Skin of body (tissue), 2 donors: ENCODE results near the gene KRTAP29-1. TPM values are rescaled to one million over a fixed set of nuclear protein-coding genes. Genes with fewer than 3 reads are reported as not detected.

Experiments used
- small RNA-seq: library from RNA; depleted of rRNA; stranded (forward); fragments of <200 nt; gene quantifications from one replicate; pipeline ENCODE3, GENCODE V24; 2014; ENCODE audit warnings: low replicate concordance
- total RNA-seq: library from RNA; depleted of rRNA; stranded (reverse); fragments of >200 nt; gene quantifications from one replicate; pipeline ENCODE4 v1.2.3, GENCODE V29; 2014

Gene KRTAP29-1
- total RNA-seq, 1 donor from 2014 or later: 0.39 TPM

Small RNA genes within 50 kb of the gene (small RNA-seq; reads per million reads assigned to genes)
- gene KRTAP9-10P: not detected

Other genes starting within 250 kb of the KRTAP29-1 start
- gene KRTAP2-2, start 247.6 kb downstream of the KRTAP29-1 start, total RNA-seq: 6.5 TPM
- gene KRTAP2-3, start 242.7 kb downstream of the KRTAP29-1 start, total RNA-seq: 0.30 TPM
- 3.3 TPM for gene KRTAP2-4, start 237.0 kb downstream of the KRTAP29-1 start, total RNA-seq
- gene KRTAP4-7, start 218.7 kb downstream of the KRTAP29-1 start, total RNA-seq: 11.4 TPM
- 3.1 TPM for gene KRTAP4-8, start 204.7 kb downstream of the KRTAP29-1 start, total RNA-seq
- gene KRTAP4-16, start 200.6 kb downstream of the KRTAP29-1 start, total RNA-seq: not detected
- gene KRTAP4-9, start 197.5 kb downstream of the KRTAP29-1 start, total RNA-seq: 5.2 TPM
- 0.79 TPM for gene KRTAP4-11, start 184.5 kb downstream of the KRTAP29-1 start, total RNA-seq
- 0.89 TPM for gene KRTAP4-12, start 178.7 kb downstream of the KRTAP29-1 start, total RNA-seq
- 4.0 TPM for gene KRTAP4-6, start 162.3 kb downstream of the KRTAP29-1 start, total RNA-seq
- gene KRTAP4-5, start 153.0 kb downstream of the KRTAP29-1 start, total RNA-seq: 1.3 TPM
- 2.2 TPM for gene KRTAP4-4, start 142.1 kb downstream of the KRTAP29-1 start, total RNA-seq
- gene KRTAP4-3, start 134.6 kb downstream of the KRTAP29-1 start, total RNA-seq: 2.0 TPM
- 1.1 TPM for gene KRTAP4-2, start 124.6 kb downstream of the KRTAP29-1 start, total RNA-seq
- 3.6 TPM for gene KRTAP4-1, start 117.9 kb downstream of the KRTAP29-1 start, total RNA-seq
- not detected for gene KRTAP9-1, start 113.0 kb downstream of the KRTAP29-1 start, total RNA-seq
- gene KRTAP9-2, start 76.2 kb downstream of the KRTAP29-1 start, total RNA-seq: 6.3 TPM
- gene KRTAP9-3, start 70.4 kb downstream of the KRTAP29-1 start, total RNA-seq: 7.3 TPM
- 8.5 TPM for gene KRTAP9-8, start 64.9 kb downstream of the KRTAP29-1 start, total RNA-seq
- gene KRTAP9-4, start 53.2 kb downstream of the KRTAP29-1 start, total RNA-seq: 6.5 TPM
- 2.6 TPM for gene KRTAP9-9, start 47.5 kb downstream of the KRTAP29-1 start, total RNA-seq
- gene KRTAP9-6, start 37.5 kb downstream of the KRTAP29-1 start, total RNA-seq: not detected
- gene KRTAP9-7, start 27.2 kb downstream of the KRTAP29-1 start, total RNA-seq: not detected
- 4.5 TPM for gene KRTAP16-1, start 6.5 kb upstream of the KRTAP29-1 start, total RNA-seq
- 7.9 TPM for gene KRTAP17-1, start 12.9 kb upstream of the KRTAP29-1 start, total RNA-seq
- 22.0 TPM for gene KRT33A, start 48.0 kb upstream of the KRTAP29-1 start, total RNA-seq
- gene KRT33B, start 67.0 kb upstream of the KRTAP29-1 start, total RNA-seq: 7.7 TPM
- 19.5 TPM for gene KRT34, start 79.5 kb upstream of the KRTAP29-1 start, total RNA-seq
- gene KRT31, start 94.8 kb upstream of the KRTAP29-1 start, total RNA-seq: 52.1 TPM
- gene KRT37, start 121.7 kb upstream of the KRTAP29-1 start, total RNA-seq: 0.99 TPM
- 7.2 TPM for gene KRT38, start 138.1 kb upstream of the KRTAP29-1 start, total RNA-seq
- gene KRT32, start 164.5 kb upstream of the KRTAP29-1 start, total RNA-seq: 28.0 TPM
- gene KRT35, start 178.3 kb upstream of the KRTAP29-1 start, total RNA-seq: 31.5 TPM
- gene KRT36, start 187.1 kb upstream of the KRTAP29-1 start, total RNA-seq: 1.9 TPM
- 2.9 TPM for gene KRT13, start 202.8 kb upstream of the KRTAP29-1 start, total RNA-seq
- 348 TPM for gene KRT15, start 216.0 kb upstream of the KRTAP29-1 start, total RNA-seq
- 75.9 TPM for gene KRT19, start 225.5 kb upstream of the KRTAP29-1 start, total RNA-seq